Activated T-cell treated with anti-CD3 and anti-CD28 coated beads for 4 hours (primary cell): ENCODE data around the gene KDM5D.

Experiments
- DNase-seq: peaks from one replicate; pipeline ENCODE4 v3.0.0-alpha.2; 2020

Gene KDM5D

DNA sequence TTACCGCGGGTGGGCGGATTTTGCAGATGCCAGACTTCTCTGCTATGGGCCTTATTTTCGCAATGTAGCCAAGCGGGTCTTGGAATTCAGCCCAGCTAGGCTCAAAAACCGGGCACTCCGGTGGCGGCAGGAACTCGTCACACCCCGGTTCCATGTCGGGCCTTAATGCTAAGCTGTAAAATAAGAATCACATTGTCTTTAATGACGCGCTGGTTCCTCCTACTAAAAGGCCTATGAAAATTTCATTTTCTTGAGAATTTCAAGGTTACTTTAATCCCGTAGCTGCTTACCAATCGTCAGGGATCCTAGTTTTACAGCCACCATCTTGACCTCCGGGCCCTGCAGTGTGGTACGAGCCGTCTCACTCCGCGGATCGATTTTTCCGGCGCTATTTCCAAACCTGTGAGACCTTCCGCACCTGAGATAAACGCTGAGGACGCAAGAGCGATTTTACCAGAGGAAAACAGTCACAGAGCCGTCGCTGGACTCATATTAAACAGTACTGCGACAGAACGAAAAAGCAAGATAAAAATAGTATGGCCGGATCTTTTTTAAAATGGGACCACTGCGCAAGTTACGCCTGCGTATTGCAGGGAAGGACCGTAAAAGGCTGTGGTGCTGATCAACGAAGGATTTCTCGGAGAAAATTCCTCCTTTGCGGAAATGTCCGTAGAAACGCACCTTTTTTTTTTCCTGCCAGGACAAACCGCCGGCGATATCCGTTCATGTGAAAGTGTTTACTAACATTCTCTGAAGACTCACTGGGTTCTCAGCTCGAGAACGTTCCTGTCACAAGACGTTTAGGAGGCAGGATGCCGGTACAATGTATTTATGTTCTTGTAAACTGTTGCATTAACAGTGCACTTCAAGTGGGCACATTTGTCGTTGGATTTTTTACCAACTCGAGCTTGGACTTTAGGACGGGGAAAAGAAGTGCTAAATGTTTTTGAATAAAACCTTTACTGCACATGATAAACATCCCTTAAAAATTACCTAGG is at the start of gene KDM5D:
Gene KDM5D, minus strand, starts transcription at position 346 of the 998 bp plus-strand sequence. Its CDS starts 192 bp downstream, at position 154.
- peak; percentile 38 for DNase-seq

- no peak for DNase-seq
These were observed 23.8 kb upstream of the KDM5D start for GRCh38 chrY:19768375-19768774.

- no peak for DNase-seq
These were observed 1.2 kb downstream of the KDM5D start for GRCh38 chrY:19743331-19743730.

DNA sequence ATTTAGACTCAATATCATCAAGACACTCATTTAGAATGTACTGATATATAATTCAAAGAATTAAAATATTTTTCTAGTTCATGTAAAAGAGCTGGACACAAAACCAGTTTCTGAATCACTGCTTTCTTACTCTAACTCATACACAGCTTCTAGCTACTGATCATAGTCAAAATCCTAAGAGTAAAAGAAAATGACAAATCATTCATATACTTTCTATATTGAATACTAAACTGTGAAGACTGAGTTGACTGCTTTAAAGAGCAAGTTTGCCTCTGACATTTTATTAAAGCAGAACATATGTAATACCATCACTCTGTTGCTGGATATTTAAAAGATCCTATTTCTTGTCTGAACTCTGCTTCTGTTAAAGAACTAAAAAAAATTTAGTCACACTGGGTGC is 2.4 kb downstream of the KDM5D start:
- DNase-seq = no peak

DNA sequence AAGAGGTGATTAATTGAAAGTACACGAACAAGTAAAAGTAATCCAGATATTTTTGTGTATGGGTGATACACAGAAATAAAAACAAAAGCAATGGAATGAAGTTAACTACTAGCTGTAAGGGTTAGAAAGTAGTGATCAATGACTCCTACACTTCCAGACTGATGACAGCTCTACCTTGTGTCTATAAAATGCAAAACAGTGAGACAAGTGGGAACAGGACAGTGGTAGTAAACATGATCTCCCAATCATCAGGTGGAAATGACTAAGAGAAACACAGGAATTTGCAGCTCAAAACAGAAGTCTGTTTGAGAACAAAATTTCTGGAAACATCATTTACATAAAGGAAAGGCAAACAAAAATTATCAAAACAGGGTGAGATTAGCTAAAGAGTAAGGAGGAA is 10.1 kb downstream of the KDM5D start:
- DNase-seq = no peak

- DNase-seq = no peak
These were observed 26.6 kb downstream of the KDM5D start for GRCh38 chrY:19717950-19718349.

GRCh38 chrY:19717146-19717545 is 27.4 kb downstream of the KDM5D start:
- no peak for DNase-seq

GRCh38 chrY:19715226-19715625 is 29.3 kb downstream of the KDM5D start:
- no peak for DNase-seq

GRCh38 chrY:19713430-19713829 is 31.1 kb downstream of the KDM5D start:
- DNase-seq = no peak

- no peak for DNase-seq
These were observed 38.3 kb downstream of the KDM5D start for GRCh38 chrY:19706273-19706672.

DNA sequence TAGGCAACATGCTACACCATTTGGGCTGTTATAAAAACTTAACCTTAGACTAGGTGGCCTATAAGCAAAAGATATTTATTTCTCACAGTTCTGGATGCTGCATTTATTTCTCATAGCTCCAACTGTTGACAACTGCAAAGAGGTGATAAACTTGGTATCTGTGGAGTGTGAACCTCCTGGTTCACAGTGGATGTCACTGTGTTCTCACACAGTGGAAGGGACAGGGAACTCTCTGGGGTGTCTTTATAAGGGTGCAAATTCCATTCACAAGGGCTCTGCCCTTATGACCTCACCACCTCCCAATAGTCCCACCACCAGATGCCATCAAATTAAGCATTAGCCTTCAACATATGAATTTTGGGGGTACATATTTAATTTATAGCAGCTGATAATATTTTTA is 46.0 kb downstream of the KDM5D start:
- DNase-seq = no peak

DNA sequence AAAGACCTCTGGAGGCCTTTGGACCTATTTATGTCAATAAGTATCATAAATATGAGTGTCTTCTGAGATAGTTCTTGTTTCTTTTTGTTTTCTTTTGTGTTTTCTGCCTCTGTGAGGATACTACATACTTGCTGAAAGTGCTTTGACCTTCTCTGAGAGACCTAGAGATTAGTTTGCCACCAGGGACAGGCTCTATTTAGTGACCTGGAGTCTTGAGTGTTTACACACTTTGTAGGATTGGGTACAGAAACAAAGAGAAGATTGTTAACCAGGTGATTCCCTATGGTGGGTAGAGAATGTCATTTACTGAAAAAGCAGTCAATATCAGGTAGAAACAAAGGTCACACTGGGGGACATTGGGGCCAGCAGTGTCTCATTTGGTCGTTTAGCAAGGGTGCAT is 63.7 kb downstream of the KDM5D start:
- DNase-seq = no peak
